CD4-positive, CD25-positive, alpha-beta regulatory T cell (primary cell): Measurements from ENCODE around the gene ZNF500. TPM values are rescaled to one million over a fixed set of nuclear protein-coding genes. Genes with fewer than 3 reads are reported as not detected.

ENCODE experiments used
- ATAC-seq, 2 donors: fragments of 150-1000 bp; cut with Tn5 transposase; one replicate each; pipeline ENCODE4 v1.10.0; 2021; ENCODE audit warnings: low read depth in 2 of 2, moderate number of reproducible peaks in 2 of 2, moderate library complexity in 1 of 2
- DNase-seq, 3 donors: peaks; one replicate each; pipeline versions ENCODE4 v3.0.0 to v3.0.0-alpha.2; 2012 to 2022; ENCODE audit warnings: mixed read lengths in 1 of 3
- H3K27ac ChIP-seq: one replicate; pipeline ENCODE4 v1.7.0; 2013; ENCODE audit warnings: mild to moderate bottlenecking, low read length; ENCODE audit not compliant: insufficient read depth, poor library complexity, severe bottlenecking
- H3K27me3 ChIP-seq: one replicate; pipeline ENCODE4 v1.7.0; 2013; ENCODE audit warnings: low read length; ENCODE audit not compliant: control insufficient read depth, insufficient read depth
- H3K36me3 ChIP-seq: one replicate; pipeline ENCODE4 v1.7.0; 2013; ENCODE audit warnings: mild to moderate bottlenecking, low read length, moderate library complexity; ENCODE audit not compliant: control insufficient read depth, insufficient read depth
- H3K4me1 ChIP-seq: 2 replicates; pipeline ENCODE4 v1.7.0; 2013; ENCODE audit warnings: mild to moderate bottlenecking, low read length; ENCODE audit not compliant: insufficient read depth, control insufficient read depth, poor library complexity, severe bottlenecking
- H3K4me3 ChIP-seq: one replicate; pipeline ENCODE4 v1.7.0; 2013; ENCODE audit warnings: low read depth, mild to moderate bottlenecking, low read length, moderate library complexity
- H3K9me3 ChIP-seq, 2 experiments: 1 replicate in 1 of 2; 2 replicates in 1 of 2; pipeline ENCODE4 v1.7.0; 2013; ENCODE audit warnings: low read length in 2 of 2, mild to moderate bottlenecking in 1 of 2, moderate library complexity in 1 of 2; ENCODE audit not compliant: control insufficient read depth in 2 of 2
- H3K27ac Mint-ChIP-seq, 3 donors: one replicate each; pipeline ENCODE4 v1.8.0; 2020 to 2022; ENCODE audit warnings: mild to moderate bottlenecking in 3 of 3, mixed read lengths in 3 of 3, moderate library complexity in 2 of 3
- H3K27me3 Mint-ChIP-seq: one replicate; pipeline ENCODE4 v1.8.0; 2022; ENCODE audit warnings: mild to moderate bottlenecking, mixed read lengths
- H3K36me3 Mint-ChIP-seq: one replicate; pipeline ENCODE4 v1.8.0; 2020; ENCODE audit warnings: mixed read lengths
- H3K4me1 Mint-ChIP-seq, 4 donors: one replicate each; pipeline ENCODE4 v1.8.0; 2020 to 2022; ENCODE audit warnings: mixed read lengths in 4 of 4, mild to moderate bottlenecking in 1 of 4
- H3K4me3 Mint-ChIP-seq, 4 donors: one replicate each; pipeline ENCODE4 v1.8.0; 2020 to 2022; ENCODE audit warnings: mild to moderate bottlenecking in 4 of 4, mixed read lengths in 4 of 4, moderate library complexity in 3 of 4
- H3K9me3 Mint-ChIP-seq, 7 donors: one replicate each; pipeline ENCODE4 v1.8.0; 2020 to 2022; ENCODE audit warnings: mixed read lengths in 7 of 7, mild to moderate bottlenecking in 3 of 7, moderate library complexity in 2 of 7
- polyA plus RNA-seq, 4 donors: library from polyadenylated mRNA; unstranded; fragments of 300-500 nt; fragmentation: Illumina TruSeq; gene quantifications; one replicate each; pipeline ENCODE4 v1.2.3, GENCODE V29; 2021
- total RNA-seq: library from RNA; stranded (reverse); gene quantifications from one replicate; pipeline ENCODE4 v1.2.3, GENCODE V29; 2022

Gene ZNF500
- total and polyA plus RNA-seq, 5 donors from 2014 or later: 4.5 to 16.9 (median 12.3) TPM

DNA sequence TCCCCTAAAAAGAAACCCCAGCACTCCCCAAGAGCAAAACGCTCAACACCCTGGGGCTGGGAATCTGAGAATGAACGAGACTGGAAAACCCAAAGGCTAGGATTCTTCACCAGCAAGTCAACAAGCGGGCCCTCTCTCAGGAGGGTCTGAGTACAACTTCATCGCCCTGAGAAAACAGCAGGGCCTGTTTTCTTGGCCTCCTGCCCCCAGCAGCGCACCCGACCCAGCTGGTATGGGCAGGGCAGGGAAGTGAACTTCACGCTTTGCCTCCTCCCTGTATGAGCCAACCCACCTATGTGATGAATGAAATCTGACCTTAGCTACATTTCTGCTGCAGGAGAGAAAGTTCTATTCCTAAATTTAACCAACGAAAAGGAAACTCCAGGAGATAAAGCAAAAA, 62.5 kb downstream of the ZNF500 start:
- H3K9me3 ChIP-seq: no peaks in the 10 kb centered on the region
- Mint-ChIP-seq H3K27me3 (no peaks in the 10 kb centered on the region), H3K4me1 (peaks cover 0 to 4% (median under 1%) of the 10 kb centered on the region in 4 donors), H3K4me3 (no peak overlapping the region), H3K27ac (no peak overlapping the region), H3K9me3 (no peaks in the 10 kb centered on the region), H3K36me3 (peaks cover 13% of the 10 kb centered on the region)
- no peak for ATAC-seq
- no peaks in the 10 kb centered on the region for H3K4me1 ChIP-seq
- no peak overlapping the region for H3K27ac ChIP-seq
- H3K4me3 ChIP-seq: no peak overlapping the region
- DNase-seq: no peak
- peaks cover 23% of the 10 kb centered on the region for H3K36me3 ChIP-seq
- H3K27me3 ChIP-seq: no peaks in the 10 kb centered on the region

DNA sequence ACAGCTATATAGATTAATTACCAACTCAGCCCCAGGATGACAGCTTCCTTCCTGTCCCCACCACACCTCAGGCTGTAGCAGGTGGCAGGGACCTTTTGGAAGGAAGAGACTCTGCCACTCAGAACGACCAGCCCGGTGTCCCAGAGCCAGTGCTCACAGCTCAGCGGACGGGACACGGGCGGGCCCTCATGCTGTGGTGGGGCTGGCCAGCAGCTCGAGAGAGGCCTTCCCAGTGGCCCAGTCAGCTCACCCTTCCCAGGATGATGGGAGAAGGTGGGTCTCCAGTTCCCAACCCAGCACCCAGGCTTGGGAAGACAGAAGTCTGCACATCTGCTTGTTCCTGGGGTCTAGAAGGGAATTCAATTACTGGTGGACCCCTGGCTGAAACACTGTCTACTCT, 63.1 kb downstream of the ZNF500 start:
- Mint-ChIP-seq H3K36me3 (peaks cover 13% of the 10 kb centered on the region), H3K27ac (no peak overlapping the region)
- peaks cover 29% of the 10 kb centered on the region for H3K36me3 ChIP-seq

DNA sequence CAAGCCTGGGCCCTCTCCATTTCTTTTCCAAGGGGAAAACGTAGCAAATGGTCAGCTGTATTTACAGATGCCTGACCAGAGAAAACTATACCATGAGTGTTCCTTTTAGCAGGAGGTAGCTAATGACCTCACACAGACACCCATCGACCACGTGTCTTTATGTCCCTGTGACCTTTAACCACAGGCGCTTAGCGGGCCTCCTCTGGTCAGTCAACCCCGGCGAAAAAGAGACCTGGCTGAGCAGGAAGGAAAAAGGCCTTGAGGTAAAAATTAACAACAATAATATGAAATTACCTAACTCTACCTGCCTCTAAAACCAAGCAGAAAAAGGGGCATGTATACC, 64.5 kb downstream of the ZNF500 start:
- no peak for DNase-seq
- Mint-ChIP-seq H3K9me3 (no peaks in the 10 kb centered on the region), H3K4me3 (no peak overlapping the region), H3K27ac (peak overlapping the region in 1 of 3 donors; percentile 17), H3K4me1 (peaks cover 0 to 2% (median under 1%) of the 10 kb centered on the region in 4 donors), H3K27me3 (no peaks in the 10 kb centered on the region), H3K36me3 (peaks cover 13% of the 10 kb centered on the region)
- no peaks in the 10 kb centered on the region for H3K4me1 ChIP-seq
- H3K27ac ChIP-seq: no peak overlapping the region
- ATAC-seq: no peak
- no peaks in the 10 kb centered on the region for H3K9me3 ChIP-seq
- H3K36me3 ChIP-seq: peaks cover 32% of the 10 kb centered on the region
- no peak overlapping the region for H3K4me3 ChIP-seq
- H3K27me3 ChIP-seq: no peaks in the 10 kb centered on the region

More for the DNA sequence above, 63.1 kb downstream of the ZNF500 start:
- peaks cover 0 to 2% (median under 1%) of the 10 kb centered on the region in 4 donors for H3K4me1 Mint-ChIP-seq
- H3K4me1 ChIP-seq: no peaks in the 10 kb centered on the region
- ATAC-seq (no peak), DNase-seq (peak in 1 of 3 donors; percentile 26)
- no peak overlapping the region for H3K27ac ChIP-seq
- H3K4me3 ChIP-seq: no peak overlapping the region
- no peaks in the 10 kb centered on the region for H3K27me3 Mint-ChIP-seq
- no peaks in the 10 kb centered on the region for H3K9me3 Mint-ChIP-seq
- H3K27me3 ChIP-seq: no peaks in the 10 kb centered on the region
- no peak overlapping the region for H3K4me3 Mint-ChIP-seq
- no peaks in the 10 kb centered on the region for H3K9me3 ChIP-seq

DNA sequence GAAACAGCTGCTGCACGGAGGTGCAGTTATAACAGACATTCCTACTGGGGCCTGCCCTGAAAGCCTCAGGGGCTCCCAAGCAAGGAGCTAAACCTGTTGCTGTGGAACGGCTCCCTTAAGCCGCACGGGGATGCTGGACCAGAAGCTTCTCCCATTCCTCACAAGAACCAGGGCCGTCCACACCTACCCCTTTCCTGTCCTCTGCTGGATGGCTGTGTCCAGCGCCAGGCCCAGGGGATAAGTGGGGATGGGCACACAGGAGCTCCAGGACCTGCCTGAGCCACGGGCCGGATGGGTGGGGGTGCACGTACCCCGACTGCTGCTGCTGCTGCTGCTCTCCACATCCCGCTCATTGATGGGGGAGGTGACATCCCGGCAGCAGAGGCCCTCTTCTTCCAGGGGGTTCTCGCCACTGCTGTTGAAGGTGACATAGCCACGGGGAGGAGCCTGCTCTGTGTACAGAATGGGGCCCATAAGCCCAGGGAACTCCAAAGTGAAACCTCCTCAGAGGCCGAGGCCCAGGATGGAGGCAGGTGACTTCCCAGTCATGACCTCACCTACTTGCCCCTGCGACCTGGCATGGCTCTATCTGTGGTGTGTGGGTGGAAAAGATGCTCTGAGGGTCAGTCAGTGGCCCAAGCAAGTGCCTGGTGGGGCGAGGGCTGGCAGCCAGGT, 65.0 kb downstream of the ZNF500 start:
- peaks cover 0 to 2% (median under 1%) of the 10 kb centered on the region in 4 donors for H3K4me1 Mint-ChIP-seq
- Histone ChIP-seq H3K9me3 (no peaks in the 10 kb centered on the region), H3K27me3 (no peaks in the 10 kb centered on the region), H3K36me3 (peaks cover 33% of the 10 kb centered on the region), H3K4me1 (no peaks in the 10 kb centered on the region), H3K4me3 (no peak overlapping the region), H3K27ac (no peak overlapping the region)
- no peak for ATAC-seq
- peaks cover 11% of the 10 kb centered on the region for H3K36me3 Mint-ChIP-seq
- no peak overlapping the region for H3K4me3 Mint-ChIP-seq
- no peak for DNase-seq
- H3K27me3 Mint-ChIP-seq: no peaks in the 10 kb centered on the region
- peak overlapping the region in 1 of 3 donors; percentile 17 for H3K27ac Mint-ChIP-seq
- H3K9me3 Mint-ChIP-seq: no peaks in the 10 kb centered on the region

DNA sequence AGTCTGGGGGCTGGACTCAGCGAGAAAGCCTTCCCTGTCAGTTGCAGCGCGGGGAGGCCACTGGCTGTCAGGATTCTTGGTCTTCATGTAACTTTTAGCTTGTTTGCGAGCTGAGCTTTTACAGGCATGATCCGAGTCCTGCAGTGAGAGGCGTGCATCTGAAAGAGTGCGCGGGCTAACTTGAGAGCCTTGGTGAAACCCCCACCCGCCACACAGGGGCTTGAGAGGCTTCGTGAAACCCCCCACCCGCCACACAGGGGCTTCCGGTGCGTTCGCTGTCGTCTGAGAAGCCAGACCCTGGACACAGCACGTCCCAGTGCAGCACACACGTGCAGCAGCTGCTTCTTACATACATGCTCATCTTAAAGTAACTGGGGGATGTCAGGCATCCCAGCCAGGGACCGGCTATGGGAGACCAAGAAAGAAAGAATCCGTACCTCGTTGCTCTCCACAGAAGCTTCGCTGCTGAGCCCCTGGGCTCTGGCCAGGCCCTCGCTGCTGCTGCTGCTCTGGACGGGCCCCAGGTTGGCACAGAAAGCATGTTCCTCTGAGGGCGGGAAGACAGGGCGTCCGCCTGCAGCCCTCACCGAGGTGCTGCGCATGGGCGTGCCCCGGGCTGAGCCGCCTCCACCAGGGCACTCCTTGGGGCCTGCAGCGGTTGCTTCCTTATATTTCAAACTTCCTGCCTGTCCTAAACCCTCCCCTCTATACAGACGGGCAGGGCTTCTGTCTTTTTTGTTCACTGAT, 65.8 kb downstream of the ZNF500 start:
- H3K27ac ChIP-seq: no peak overlapping the region
- ATAC-seq: no peak
- no peak overlapping the region for H3K4me3 Mint-ChIP-seq
- no peaks in the 10 kb centered on the region for H3K27me3 ChIP-seq
- H3K9me3 Mint-ChIP-seq: no peaks in the 10 kb centered on the region
- H3K4me3 ChIP-seq: no peak overlapping the region
- H3K36me3 Mint-ChIP-seq: peaks cover 5% of the 10 kb centered on the region
- DNase-seq: no peak
- peaks cover 0 to 3% (median 0%) of the 10 kb centered on the region in 4 donors for H3K4me1 Mint-ChIP-seq
- H3K27me3 Mint-ChIP-seq: no peaks in the 10 kb centered on the region
- no peaks in the 10 kb centered on the region for H3K9me3 ChIP-seq
- H3K27ac Mint-ChIP-seq: no peak overlapping the region
- peaks cover 34% of the 10 kb centered on the region for H3K36me3 ChIP-seq
- no peaks in the 10 kb centered on the region for H3K4me1 ChIP-seq

DNA sequence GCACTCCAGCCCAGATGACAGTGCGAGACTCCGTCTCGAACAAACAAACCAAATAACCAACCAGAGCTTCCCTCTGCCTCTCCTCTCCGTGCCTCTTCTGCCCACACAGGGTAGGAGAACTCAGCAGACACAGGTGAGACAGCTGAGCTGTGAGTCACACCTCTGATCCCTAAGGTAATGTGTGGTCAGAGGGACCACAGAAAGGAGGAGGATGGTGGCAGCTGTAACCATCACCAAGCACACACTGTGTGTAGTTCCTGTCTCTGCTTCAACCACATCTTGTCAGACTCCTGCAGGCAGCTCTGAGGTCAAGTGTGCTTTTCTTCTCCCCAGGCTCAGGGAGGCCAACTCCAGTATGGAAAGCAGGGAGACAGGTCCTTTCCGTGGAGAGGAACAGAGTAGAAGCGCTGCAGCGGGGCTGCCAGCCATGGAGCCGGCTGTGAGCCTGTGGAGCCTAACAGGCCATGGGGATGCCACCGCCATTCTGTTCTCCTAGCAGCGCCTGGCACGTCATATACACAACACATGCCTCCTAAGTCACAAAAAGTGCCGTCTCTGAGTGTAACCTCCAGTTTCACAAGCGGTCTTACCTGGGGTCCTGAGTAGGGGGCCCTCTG, 66.5 kb downstream of the ZNF500 start:
- ATAC-seq: peak in 1 of 2 donors; percentile 25
- Mint-ChIP-seq H3K4me1 (peaks cover 0 to 4% (median under 1%) of the 10 kb centered on the region in 4 donors), H3K4me3 (no peak overlapping the region)

DNA sequence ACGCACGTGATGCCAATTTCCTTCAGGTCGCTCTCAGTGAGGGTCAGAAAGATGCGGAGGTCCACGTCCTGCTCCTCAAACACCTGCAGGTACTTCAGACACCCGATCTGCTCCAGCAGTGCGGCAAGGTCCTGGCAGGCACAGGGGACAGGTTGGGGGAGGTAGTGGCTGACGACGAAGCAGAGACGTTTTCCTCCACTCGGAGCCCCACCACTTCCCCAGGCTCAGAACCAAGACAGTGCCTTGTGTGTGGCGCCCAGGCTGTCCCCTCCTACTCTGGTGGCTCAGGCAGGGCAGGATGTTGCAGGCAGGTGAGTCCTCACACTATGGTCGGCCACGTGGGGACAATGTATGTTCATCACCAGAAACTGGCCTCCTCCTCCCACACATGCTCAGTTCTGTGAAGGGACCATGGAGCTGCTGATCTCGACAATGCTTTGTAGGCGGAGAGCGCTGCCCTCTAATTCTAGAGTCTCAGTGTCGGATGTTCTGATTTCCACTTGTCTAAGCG, 67.9 kb downstream of the ZNF500 start:
- ATAC-seq (no peak), DNase-seq (no peak)
- Mint-ChIP-seq H3K27me3 (no peaks in the 10 kb centered on the region), H3K36me3 (peaks cover 5% of the 10 kb centered on the region), H3K27ac (no peak overlapping the region), H3K4me1 (peaks cover 0 to 9% (median 2%) of the 10 kb centered on the region in 4 donors), H3K4me3 (peak overlapping the region in 2 of 4 donors; percentile 68 to 70), H3K9me3 (no peaks in the 10 kb centered on the region)
- no peaks in the 10 kb centered on the region for H3K9me3 ChIP-seq
- H3K27me3 ChIP-seq: no peaks in the 10 kb centered on the region
- H3K27ac ChIP-seq: no peak overlapping the region
- H3K4me3 ChIP-seq: no peak overlapping the region
- H3K4me1 ChIP-seq: peaks cover 7% of the 10 kb centered on the region
- H3K36me3 ChIP-seq: peaks cover 48% of the 10 kb centered on the region

More for the DNA sequence above, 66.5 kb downstream of the ZNF500 start:
- H3K36me3 Mint-ChIP-seq: peaks cover 5% of the 10 kb centered on the region
- H3K27me3 ChIP-seq: no peaks in the 10 kb centered on the region
- no peak overlapping the region for H3K4me3 ChIP-seq
- H3K9me3 ChIP-seq: no peaks in the 10 kb centered on the region
- no peaks in the 10 kb centered on the region for H3K9me3 Mint-ChIP-seq
- peaks cover 40% of the 10 kb centered on the region for H3K36me3 ChIP-seq
- H3K27me3 Mint-ChIP-seq: no peaks in the 10 kb centered on the region
- no peak overlapping the region for H3K27ac ChIP-seq
- H3K27ac Mint-ChIP-seq: no peak overlapping the region
- H3K4me1 ChIP-seq: no peaks in the 10 kb centered on the region
- no peak for DNase-seq
